Erythroblast (primary cell): ENCODE measurements around the gene LEO1.

ENCODE experiments used
- GATA1 ChIP-seq: IDR thresholded peaks from 2 replicates; pipeline ENCODE4 v1.6.1; 2011; ENCODE audit warnings: low read depth, mild to moderate bottlenecking, control low read depth, low read length, moderate library complexity
- POLR2A ChIP-seq: IDR thresholded peaks from 2 replicates; pipeline ENCODE4 v1.6.1; 2011; ENCODE audit warnings: mild to moderate bottlenecking, low read length

- TF ChIP-seq POLR2A (no peak), GATA1 (no peak)
These were observed 67.2 kb downstream of the LEO1 start for GRCh38 chr15:51904421-51904820.
